Stimulated activated CD4-positive, alpha-beta T cell treated with anti-CD3 and anti-CD28 coated beads, TNF-alpha, amount 100 ng/mL, for 1 hour (primary cell): ENCODE measurements around the gene PPT2.

ENCODE experiments used
- DNase-seq, 3 donors: peaks; one replicate each; pipeline ENCODE4 v3.0.0-alpha.2; 2020; ENCODE audit warnings: low read depth in 3 of 3, low spot score in 1 of 3

PPT2 gene

GRCh38 chr6:32153564-32154513 lies at the start of gene PPT2:
Gene PPT2 (plus strand): TSS chr6:32154141. CDS start chr6:32154595, 454 bp downstream.
- DNase-seq, result peak; percentile 37 to 47 (median 42)

- DNase-seq, result no peak
These were observed 48.5 kb upstream of the PPT2 start for GRCh38 chr6:32105433-32105832.

DNA sequence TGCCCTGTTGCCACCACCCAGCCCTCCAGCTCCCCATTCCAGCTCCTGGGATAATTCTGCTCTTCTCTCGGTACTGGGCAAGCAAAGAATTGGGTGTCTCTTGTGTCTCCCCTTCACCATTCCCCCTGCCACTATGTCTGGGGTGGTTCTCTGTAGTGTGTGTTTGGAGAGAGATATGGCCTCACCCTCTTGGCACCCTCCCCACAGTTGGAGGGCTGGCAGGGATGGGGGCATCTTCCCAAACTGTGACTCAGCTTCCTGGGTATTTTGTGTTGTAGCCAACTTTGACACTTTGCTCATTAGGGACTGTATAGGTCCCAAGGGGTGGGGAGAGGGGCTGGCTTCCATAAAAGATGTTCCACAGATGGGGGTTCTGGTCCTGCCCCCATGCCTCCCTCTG lies 46.5 kb upstream of the PPT2 start:
- no peak for DNase-seq

- DNase-seq, result no peak
These were observed 45.8 kb upstream of the PPT2 start for GRCh38 chr6:32108094-32108627.

GRCh38 chr6:32108727-32109113 lies 45.2 kb upstream of the PPT2 start:
- no peak for DNase-seq

- no peak for DNase-seq
These were observed 44.7 kb upstream of the PPT2 start, which contains the start of gene TNXB for GRCh38 chr6:32109114-32109764. Gene TNXB (minus strand): TSS chr6:32109338. CDS start chr6:32098198, 11,140 bp downstream.

DNA sequence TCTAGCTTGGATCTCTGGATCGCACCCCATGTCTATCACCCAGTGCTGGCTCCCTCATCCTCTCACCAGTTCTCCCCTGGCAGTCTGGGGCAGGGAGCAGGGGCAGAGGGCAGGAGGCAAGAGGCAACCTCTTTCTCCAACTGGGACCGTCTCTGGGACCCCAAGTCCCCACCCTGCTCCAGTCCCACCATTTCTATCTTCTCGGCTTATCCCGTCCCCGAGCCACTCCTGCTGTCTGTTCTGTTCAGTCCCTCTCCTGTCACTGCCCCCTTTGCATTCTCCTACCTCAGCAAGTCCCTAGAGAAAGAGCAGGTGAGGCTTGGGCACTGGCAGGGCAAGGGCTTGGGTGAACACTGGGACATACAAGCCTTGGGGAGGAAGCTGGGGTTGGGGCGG lies 44.2 kb upstream of the PPT2 start:
- DNase-seq, result no peak

- DNase-seq, result no peak
These were observed 43.3 kb upstream of the PPT2 start for GRCh38 chr6:32110632-32111031.

- no peak for DNase-seq
These were observed 42.4 kb upstream of the PPT2 start for GRCh38 chr6:32111424-32112066.

DNA sequence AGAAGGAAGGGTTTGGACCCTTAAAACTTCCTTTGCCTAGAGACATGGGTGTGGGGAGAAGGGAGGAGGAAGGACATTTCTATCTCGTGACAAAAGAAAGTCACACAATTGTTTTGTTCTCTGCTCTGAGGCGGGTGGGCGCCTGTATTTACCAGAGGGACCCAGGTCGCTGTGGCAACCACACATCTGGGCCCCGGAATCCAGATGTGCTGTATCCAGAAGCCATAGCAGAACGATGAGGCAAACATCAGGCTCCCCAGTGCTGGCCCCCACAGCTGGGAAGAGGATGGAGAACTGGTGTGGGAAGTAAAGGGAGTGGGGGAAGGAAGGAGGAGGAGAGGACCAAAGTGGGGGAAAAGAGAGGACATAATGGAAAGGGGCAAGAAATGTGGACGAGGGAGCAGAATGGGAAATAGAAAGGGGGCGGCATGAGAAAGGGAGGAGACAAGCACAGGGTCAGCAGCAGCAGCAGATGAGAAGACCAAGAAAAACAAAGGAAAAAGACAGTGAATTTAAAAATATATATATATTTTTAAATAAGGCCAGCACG lies 41.4 kb upstream of the PPT2 start:
- DNase-seq, result no peak

DNA sequence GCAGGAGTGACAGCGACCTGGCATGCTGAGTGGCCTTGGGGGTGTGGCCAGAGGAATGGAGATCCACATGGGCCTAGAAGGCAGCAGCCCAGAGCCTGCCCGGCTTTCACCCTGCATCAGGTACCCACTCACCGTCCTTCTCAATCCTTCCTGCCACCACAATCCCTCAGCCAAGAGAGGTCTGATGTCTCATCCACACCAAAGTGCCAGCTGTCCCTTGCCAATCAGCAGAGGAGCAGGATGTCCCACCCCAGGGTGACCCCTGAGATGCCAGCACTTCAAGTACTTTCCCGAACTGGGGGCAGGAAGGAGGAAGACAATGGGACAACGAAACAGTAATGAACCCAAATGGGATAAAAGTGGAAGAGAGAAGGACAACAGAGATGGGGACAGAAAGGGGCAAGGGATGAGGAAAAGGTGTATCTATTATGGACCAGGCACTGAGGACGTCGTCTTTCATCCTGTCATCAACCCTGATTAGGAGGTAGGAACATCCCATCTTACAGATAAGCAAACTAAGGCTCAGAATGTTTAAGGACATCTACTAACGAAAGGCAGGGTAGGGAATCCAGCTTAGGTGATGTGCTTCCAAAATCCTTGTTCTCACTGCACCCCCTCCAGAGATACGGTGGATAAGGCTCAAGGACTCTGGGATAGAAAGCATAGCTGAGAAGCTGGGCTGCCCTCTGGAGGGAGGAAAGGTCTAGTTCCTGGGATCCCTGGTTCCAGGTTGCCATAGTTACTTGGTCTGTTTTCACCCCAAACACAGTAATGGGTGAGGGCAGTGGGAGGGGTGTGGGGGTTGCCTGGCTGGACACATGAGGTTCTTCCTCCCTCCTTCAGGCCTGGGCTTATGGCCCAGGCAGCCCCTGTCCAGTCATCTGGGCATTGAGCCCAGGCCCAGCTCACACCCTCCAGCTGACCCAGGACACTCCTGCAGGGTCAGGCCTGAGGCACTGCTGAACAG lies 40.3 kb upstream of the PPT2 start:
- no peak for DNase-seq

DNA sequence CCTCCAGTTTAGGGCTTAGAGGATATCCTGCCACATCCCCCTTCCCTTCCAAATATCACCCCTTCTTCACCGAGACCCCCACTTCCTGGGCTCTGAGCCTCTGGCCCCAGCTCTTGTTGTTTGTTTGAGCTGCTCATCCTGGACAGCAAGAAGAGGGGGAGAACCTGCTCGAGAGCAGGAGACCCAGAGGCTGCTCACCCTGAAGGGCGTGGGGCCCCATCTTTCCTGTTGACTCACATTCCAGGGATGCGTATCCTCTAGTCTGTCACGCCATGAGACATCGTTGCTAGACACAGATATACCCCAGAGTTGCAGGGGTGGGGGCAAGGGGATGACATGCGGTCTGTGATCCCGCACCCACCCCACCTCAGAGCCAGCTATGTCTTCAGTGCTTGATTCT lies 39.1 kb upstream of the PPT2 start:
- no peak for DNase-seq

DNA sequence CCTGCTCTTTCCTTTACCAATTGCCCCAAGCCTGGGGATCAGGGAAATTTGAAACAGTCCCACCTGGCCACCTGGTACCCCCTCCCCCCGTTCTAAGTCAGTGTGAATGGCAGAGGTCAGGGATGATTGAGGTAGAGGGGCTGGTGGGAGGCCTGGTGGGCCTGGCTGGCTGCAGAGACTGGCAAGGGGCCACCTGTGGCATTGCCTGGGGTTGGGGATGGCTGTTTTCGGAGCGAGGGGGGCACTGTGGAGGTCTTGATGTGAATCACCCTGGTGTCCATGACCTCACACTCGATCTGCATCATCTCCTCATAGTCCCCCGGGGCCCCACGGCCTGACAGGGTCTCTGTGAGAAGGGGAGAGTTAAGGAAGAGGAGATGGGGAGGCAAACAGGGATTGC lies 38.3 kb upstream of the PPT2 start:
- DNase-seq, result no peak

- no peak for DNase-seq
These were observed 37.3 kb upstream of the PPT2 start for GRCh38 chr6:32116674-32117073.

DNA sequence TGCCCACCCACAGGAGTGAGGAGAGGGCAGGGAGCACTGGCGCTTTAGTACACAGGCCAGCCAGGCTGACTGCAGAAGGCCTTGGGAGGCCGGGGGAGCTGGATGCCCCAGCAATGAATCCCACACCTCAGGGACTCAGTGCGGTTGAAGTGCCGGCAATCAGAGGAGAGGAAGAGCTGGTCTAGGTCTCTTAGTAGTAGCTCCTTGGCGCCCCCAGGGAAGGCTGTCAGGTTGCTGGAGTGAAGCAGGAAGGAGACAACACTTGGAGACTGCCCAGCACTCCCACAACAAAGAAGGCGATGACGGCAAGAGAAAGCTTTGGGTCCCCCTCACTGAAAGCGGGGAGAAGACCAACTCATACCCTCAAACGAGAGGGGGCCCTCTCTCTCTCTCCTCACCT lies 36.5 kb upstream of the PPT2 start:
- DNase-seq, result no peak

- peak; percentile 8 to 51 (median 34) for DNase-seq
These were observed 34.9 kb upstream of the PPT2 start for GRCh38 chr6:32118782-32119628.

- no peak for DNase-seq
These were observed 33.3 kb upstream of the PPT2 start for GRCh38 chr6:32120573-32121059.

DNA sequence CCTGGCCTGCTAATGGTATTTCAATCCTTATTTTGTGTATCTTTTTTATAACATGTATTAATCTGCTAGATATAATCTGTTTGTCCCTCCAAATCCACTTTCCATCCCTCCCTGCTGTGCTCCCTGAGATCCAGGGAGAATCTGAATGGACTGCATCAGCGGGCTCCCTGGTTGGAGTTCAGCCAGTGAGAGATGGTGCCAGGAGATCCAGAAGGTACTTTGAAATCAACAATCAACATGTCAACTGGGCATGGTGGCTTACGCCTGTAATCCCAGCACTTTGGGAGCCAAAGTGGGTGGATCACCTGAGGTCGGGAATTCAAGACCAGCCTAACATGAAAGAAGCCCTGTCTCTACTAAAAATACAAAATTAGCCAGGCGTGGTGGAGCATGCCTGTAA lies 30.3 kb upstream of the PPT2 start:
- DNase-seq, result no peak

DNA sequence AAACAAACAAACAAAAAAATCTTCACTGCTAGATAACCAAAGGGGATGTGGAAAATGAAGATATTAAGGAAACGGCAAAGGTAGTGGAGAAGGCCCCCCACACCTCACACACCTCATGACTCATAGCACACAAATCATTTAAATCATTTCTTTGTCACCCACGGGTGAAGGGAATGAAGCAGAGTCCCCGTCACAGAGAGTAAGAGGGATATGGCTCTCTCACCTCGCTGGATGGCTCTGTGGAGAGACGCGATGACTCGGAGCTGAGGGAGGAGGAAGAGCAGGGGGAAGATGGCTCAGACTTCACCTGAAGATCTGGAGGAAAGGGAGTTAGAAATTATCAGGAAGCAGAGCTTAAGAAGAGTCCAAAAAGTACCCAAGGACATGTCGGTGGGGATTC lies 27.1 kb upstream of the PPT2 start:
- no peak for DNase-seq
